H9 (cell line): ENCODE data around the gene MPST. TPM values are rescaled to one million over a fixed set of nuclear protein-coding genes. Genes with fewer than 3 reads are reported as not detected.

Experiments
- DNase-seq: peaks from one replicate; pipeline ENCODE4 v3.0.0-alpha.2; 2017
- H2AFZ ChIP-seq: one replicate; pipeline ENCODE4 v1.6.1; 2013; ENCODE audit warnings: mild to moderate bottlenecking, low read length, control low read depth, moderate library complexity
- H2AK5ac ChIP-seq: 2 replicates; pipeline ENCODE4 v1.6.1; 2013; ENCODE audit warnings: low read length, control low read depth, mixed read lengths; ENCODE audit not compliant: insufficient read length
- H2BK120ac ChIP-seq: one replicate; pipeline ENCODE4 v1.6.1; 2013; ENCODE audit warnings: low read depth, mild to moderate bottlenecking, low read length, control low read depth, inconsistent platforms; ENCODE audit not compliant: poor library complexity, severe bottlenecking
- H2BK12ac ChIP-seq: 2 replicates; pipeline ENCODE4 v1.6.1; 2013; ENCODE audit warnings: low read length, control low read depth, mixed read lengths, low read depth; ENCODE audit not compliant: insufficient read length
- H2BK15ac ChIP-seq: 2 replicates; pipeline ENCODE4 v1.6.1; 2013; ENCODE audit warnings: low read depth, low read length, control low read depth
- H2BK20ac ChIP-seq: one replicate; pipeline ENCODE4 v1.6.1; 2013; ENCODE audit warnings: low read depth, mild to moderate bottlenecking, low read length, control low read depth, inconsistent platforms; ENCODE audit not compliant: poor library complexity, severe bottlenecking
- H2BK5ac ChIP-seq: 2 replicates; pipeline ENCODE4 v1.6.1; 2013; ENCODE audit warnings: low read length, control low read depth, mixed read lengths; ENCODE audit not compliant: insufficient read length
- H3K14ac ChIP-seq: 2 replicates; pipeline ENCODE4 v1.6.1; 2013; ENCODE audit warnings: low read length, control low read depth; ENCODE audit not compliant: insufficient read depth
- H3K18ac ChIP-seq: 2 replicates; pipeline ENCODE4 v1.6.1; 2013; ENCODE audit warnings: low read depth, mild to moderate bottlenecking, mixed read lengths, low read length, control low read depth; ENCODE audit not compliant: insufficient read length
- H3K23ac ChIP-seq: 2 replicates; pipeline ENCODE4 v1.6.1; 2013; ENCODE audit warnings: low read length, control low read depth, mixed read lengths, low read depth; ENCODE audit not compliant: insufficient read length
- H3K23me2 ChIP-seq: 2 replicates; pipeline ENCODE4 v1.6.1; 2013; ENCODE audit warnings: low read depth, mild to moderate bottlenecking, mixed read lengths, low read length, control low read depth; ENCODE audit not compliant: insufficient read length, poor library complexity, severe bottlenecking
- H3K27ac ChIP-seq: 2 replicates; pipeline ENCODE4 v1.5.1; 2013; ENCODE audit warnings: low read length, control low read depth, mixed read lengths, low read depth; ENCODE audit not compliant: insufficient read length
- H3K27me3 ChIP-seq: 2 replicates; pipeline ENCODE4 v1.6.1; 2013; ENCODE audit warnings: low read length, control low read depth, inconsistent platforms; ENCODE audit not compliant: insufficient read depth
- H3K4ac ChIP-seq: 2 replicates; pipeline ENCODE4 v1.6.1; 2013; ENCODE audit warnings: low read depth, mild to moderate bottlenecking, control low read depth, inconsistent platforms, low read length, moderate library complexity
- H3K4me1 ChIP-seq: 2 replicates; pipeline ENCODE4 v1.6.1; 2013; ENCODE audit warnings: low read length, control low read depth, inconsistent platforms; ENCODE audit not compliant: insufficient read depth
- H3K4me2 ChIP-seq: 2 replicates; pipeline ENCODE4 v1.6.1; 2013; ENCODE audit warnings: low read length, control low read depth, mixed read lengths; ENCODE audit not compliant: insufficient read length, insufficient read depth
- H3K56ac ChIP-seq: 2 replicates; pipeline ENCODE4 v1.6.1; 2013; ENCODE audit warnings: low read depth, mild to moderate bottlenecking, mixed read lengths, low read length, control low read depth; ENCODE audit not compliant: insufficient read length
- H3K79me1 ChIP-seq: 2 replicates; pipeline ENCODE4 v1.6.1; 2013; ENCODE audit warnings: low read depth, mild to moderate bottlenecking, moderate library complexity, low read length, control low read depth, inconsistent platforms; ENCODE audit not compliant: insufficient read depth, poor library complexity, severe bottlenecking
- H3K79me2 ChIP-seq: 2 replicates; pipeline ENCODE4 v1.6.1; 2013; ENCODE audit warnings: low read length, control low read depth, inconsistent platforms; ENCODE audit not compliant: insufficient read depth
- H3K9ac ChIP-seq: 2 replicates; pipeline ENCODE4 v1.6.1; 2013; ENCODE audit warnings: low read length, control low read depth, mixed read lengths; ENCODE audit not compliant: insufficient read length; ENCODE audit errors: extremely low read depth
- H3K9me3 ChIP-seq: one replicate; pipeline ENCODE4 v1.6.1; 2013; ENCODE audit warnings: low read depth, low read length, inconsistent platforms; ENCODE audit not compliant: control insufficient read depth
- H3T11ph ChIP-seq: one replicate; pipeline ENCODE4 v1.6.1; 2013; ENCODE audit warnings: mild to moderate bottlenecking, low read length, control low read depth, inconsistent platforms
- H4K20me1 ChIP-seq: one replicate; pipeline ENCODE4 v1.6.1; 2013; ENCODE audit not compliant: control insufficient read depth, insufficient read length, insufficient read depth
- H4K5ac ChIP-seq: 2 replicates; pipeline ENCODE4 v1.6.1; 2013; ENCODE audit warnings: low read depth, mild to moderate bottlenecking, mixed read lengths, low read length, control low read depth; ENCODE audit not compliant: insufficient read length
- H4K8ac ChIP-seq: replicated peaks from 2 replicates; pipeline ENCODE4 v1.6.1; 2013; ENCODE audit warnings: low read length, control low read depth, mixed read lengths, low read depth; ENCODE audit not compliant: insufficient read length
- H4K91ac ChIP-seq: 2 replicates; pipeline ENCODE4 v1.6.1; 2013; ENCODE audit warnings: low read depth, mild to moderate bottlenecking, moderate library complexity, mixed read lengths, low read length, control low read depth; ENCODE audit not compliant: insufficient read length
- H3K27ac Mint-ChIP-seq, 3 experiments: 2 replicates in 2 of 3; 3 replicates in 1 of 3; pipeline ENCODE4 v1.8.0; 2020 to 2021; ENCODE audit warnings: mixed read lengths in 3 of 3, mild to moderate bottlenecking in 1 of 3, moderate library complexity in 1 of 3
- H3K27me3 Mint-ChIP-seq: 2 replicates; pipeline ENCODE4 v1.8.0; 2021; ENCODE audit warnings: low read depth, mild to moderate bottlenecking, moderate library complexity, mixed read lengths
- H3K36me3 Mint-ChIP-seq, 3 experiments: 2 replicates in 2 of 3; 3 replicates in 1 of 3; pipeline ENCODE4 v1.8.0; 2020 to 2021; ENCODE audit warnings: low read depth in 3 of 3, mixed read lengths in 3 of 3; ENCODE audit not compliant: insufficient read depth in 1 of 3
- H3K4me1 Mint-ChIP-seq, 2 experiments: 2 replicates each; pipeline ENCODE4 v1.8.0; 2020; ENCODE audit warnings: mixed read lengths in 2 of 2
- H3K4me3 Mint-ChIP-seq, 2 experiments: 2 replicates in 1 of 2; 3 replicates in 1 of 2; pipeline ENCODE4 v1.8.0; 2020 to 2021; ENCODE audit warnings: mild to moderate bottlenecking in 2 of 2, mixed read lengths in 2 of 2, moderate library complexity in 1 of 2
- H3K9me3 Mint-ChIP-seq, 2 experiments: 2 replicates in 1 of 2; 3 replicates in 1 of 2; pipeline ENCODE4 v1.8.0; 2020; ENCODE audit warnings: mild to moderate bottlenecking in 2 of 2, mixed read lengths in 2 of 2, moderate library complexity in 1 of 2
- CTCF ChIP-seq: fragments of 200-600 bp; sonication (generic); conservative IDR thresholded peaks from 3 replicates; pipeline ENCODE4 v1.8.0; 2021; ENCODE audit warnings: antibody characterized with exemption, mild to moderate bottlenecking
- WGBS: extraction: QIAGEN DNeasy Blood & Tissue Kit; methylation state at CpG from one replicate; pipeline ENCODE4 v1.1.7; 2013; ENCODE audit warnings: missing lambda C conversion rate, low lambda C conversion rate, mixed read lengths; ENCODE audit not compliant: insufficient read length; ENCODE audit errors: extremely low coverage; 5-methylcytosine and 5-hydroxymethylcytosine counted together
- total RNA-seq: library from RNA; stranded (reverse); gene quantifications from 2 replicates; pipeline ENCODE4 v1.2.1, GENCODE V29; 2021

Gene MPST
- total RNA-seq, 1 experiment from 2014 or later, result 70.5 TPM

- Histone ChIP-seq H2BK5ac (no peak overlapping the region), H3K23ac (no peak overlapping the region), H3K4me1 (no peaks in the 10 kb centered on the region), H2AFZ (no peak overlapping the region), H3K4me2 (no peak overlapping the region), H3K9me3 (no peaks in the 10 kb centered on the region), H3K56ac (no peak overlapping the region), H3K14ac (no peak overlapping the region), H3K18ac (no peak overlapping the region), H2BK12ac (no peak overlapping the region), H3K79me1 (no peaks in the 10 kb centered on the region), H3T11ph (no peak overlapping the region), H4K91ac (no peak overlapping the region), H3K23me2 (peaks cover 5% of the 10 kb centered on the region), H4K5ac (no peak overlapping the region), H3K27ac (no peak overlapping the region), H3K79me2 (no peaks in the 10 kb centered on the region), H2BK20ac (no peak overlapping the region), H4K8ac (no peak overlapping the region), H3K9ac (no peak overlapping the region), H2BK120ac (no peak overlapping the region), H3K27me3 (no peaks in the 10 kb centered on the region), H3K4ac (no peak overlapping the region), H4K20me1 (no peaks in the 10 kb centered on the region), H2BK15ac (no peak overlapping the region), H2AK5ac (no peak overlapping the region)
- no peak overlapping the region for H3K27ac Mint-ChIP-seq
- H3K4me1 Mint-ChIP-seq, result peaks cover 4 to 12% of the 10 kb centered on the region in 2 experiments
- no CpG with 5 or more reads among the region's 8 CpGs for WGBS
- H3K36me3 Mint-ChIP-seq, result peaks cover 7 to 39% (median 16%) of the 10 kb centered on the region in 3 experiments; a peak in 6 of 7 replicates
- H3K4me3 Mint-ChIP-seq, result no peak overlapping the region; a peak in 2 of 5 replicates
- TF ChIP-seq CTCF, result no peak
- no peak for DNase-seq
- H3K27me3 Mint-ChIP-seq, result peaks cover 18% of the 10 kb centered on the region
- H3K9me3 Mint-ChIP-seq, result no peaks in the 10 kb centered on the region; a peak in 1 of 5 replicates
These were observed 34.5 kb downstream of the MPST start for GRCh38 chr22:37054056-37054395.
